Tibial nerve (tissue), 4 donors: ENCODE data around the gene SLC7A10. TPM values are rescaled to one million over a fixed set of nuclear protein-coding genes. Genes with fewer than 3 reads are reported as not detected.
"Not testable (repeated sequence)": the region's sequence is repeated elsewhere in the genome, so short reads cannot be mapped to it uniquely, and the experiment has no call there.

Source experiments
- DNase-seq, 2 donors: peaks; one replicate each; pipeline ENCODE4 v3.0.0-alpha.2; 2019; ENCODE audit warnings: low spot score in 2 of 2
- H3K27ac ChIP-seq, 4 donors: fragments of 200-600 bp; sonication (generic) in 3 of 4; one replicate each; pipeline ENCODE4 v1.5.1; 2017 to 2019; ENCODE audit warnings: mild to moderate bottlenecking in 1 of 4
- H3K27me3 ChIP-seq, 2 donors: fragments of 200-600 bp; sonication (generic) in 1 of 2; one replicate each; pipeline versions ENCODE4 v1.5.1 to v1.6.0; 2017 to 2019
- H3K36me3 ChIP-seq, 3 donors: fragments of 200-600 bp; sonication (generic); one replicate each; pipeline ENCODE4 v1.5.1; 2018 to 2019
- H3K4me1 ChIP-seq, 4 donors: fragments of 200-600 bp; sonication (generic) in 3 of 4; one replicate each; pipeline ENCODE4 v1.5.1; 2017 to 2019
- H3K4me3 ChIP-seq, 4 donors: fragments of 200-600 bp; sonication (generic) in 3 of 4; one replicate each; pipeline ENCODE4 v1.5.1; 2017 to 2019; ENCODE audit warnings: mild to moderate bottlenecking in 1 of 4, moderate library complexity in 1 of 4
- H3K9me3 ChIP-seq, 4 donors: fragments of 200-600 bp; sonication (generic) in 3 of 4; one replicate each; pipeline ENCODE4 v1.5.1; 2017 to 2019
- EP300 ChIP-seq, 2 donors: sonication (generic); formaldehyde crosslinking; IDR thresholded peaks; one replicate each; pipeline ENCODE4 v1.6.1; 2017; ENCODE audit warnings: antibody characterized with exemption in 2 of 2, mild to moderate bottlenecking in 1 of 2
- POLR2A ChIP-seq, 2 donors: fragments of 450-650 bp; IDR thresholded peaks; one replicate each; pipeline ENCODE4 v1.6.1; 2017; ENCODE audit warnings: antibody characterized with exemption in 2 of 2, mild to moderate bottlenecking in 2 of 2, moderate library complexity in 2 of 2
- WGBS, 2 donors: methylation state at CpG; one replicate each; pipeline ENCODE4 v1.1.5; 2018; 5-methylcytosine and 5-hydroxymethylcytosine counted together
- total RNA-seq, 4 donors: library from RNA; depleted of rRNA; stranded (reverse); fragments of >200 nt; gene quantifications; one replicate each; pipeline ENCODE4 v1.1.0, GENCODE V29; 2016
- TF ChIP-seq, protein P1 (sequence below), 5 experiments: fragments of 200-600 bp in 3 of 5; fragments of 450-650 bp in 2 of 5; sonication (generic) in 3 of 5; IDR thresholded peaks; one replicate each; pipeline ENCODE4 v1.5.1; 2016 to 2019; ENCODE audit warnings: antibody characterized with exemption in 5 of 5, mild to moderate bottlenecking in 3 of 5, moderate library complexity in 2 of 5

Gene SLC7A10
- total RNA-seq, 4 donors from 2014 or later: 4.3 to 25.8 (median 13.2) TPM

DNA sequence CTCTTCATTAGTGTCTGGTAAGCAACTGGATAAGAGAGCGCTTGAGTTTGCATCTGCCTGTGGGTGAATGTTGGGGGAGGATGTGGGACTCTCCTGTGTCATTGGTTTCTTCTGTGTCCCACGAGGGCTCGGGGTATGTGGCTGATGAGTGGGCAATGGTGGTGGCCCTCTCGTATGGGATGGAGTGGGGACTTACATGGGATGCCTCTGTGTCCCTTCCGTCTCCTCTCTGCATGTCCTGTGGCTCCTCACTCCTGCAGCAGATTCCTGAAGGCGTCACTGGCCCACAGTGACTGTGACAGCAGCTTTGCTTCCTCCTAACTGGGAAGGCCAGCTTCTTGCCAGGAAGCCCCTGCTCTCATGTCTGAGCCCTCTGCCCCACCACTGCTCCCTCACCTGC is 34.1 kb downstream of the SLC7A10 start:
- H3K4me1 ChIP-seq: peaks cover 0 to 21% (median 7%) of the 10 kb centered on the region in 4 donors
- H3K27ac ChIP-seq: no peak overlapping the region
- H3K36me3 ChIP-seq: no peaks in the 10 kb centered on the region
- no peaks in the 10 kb centered on the region for H3K27me3 ChIP-seq
- H3K9me3 ChIP-seq: no peaks in the 10 kb centered on the region
- TF ChIP-seq POLR2A (IDR thresholded peaks at IDR 0.05): no peak
- no peak for TF ChIP-seq EP300 (IDR thresholded peaks at IDR 0.05)
- TF ChIP-seq, protein P1, sequence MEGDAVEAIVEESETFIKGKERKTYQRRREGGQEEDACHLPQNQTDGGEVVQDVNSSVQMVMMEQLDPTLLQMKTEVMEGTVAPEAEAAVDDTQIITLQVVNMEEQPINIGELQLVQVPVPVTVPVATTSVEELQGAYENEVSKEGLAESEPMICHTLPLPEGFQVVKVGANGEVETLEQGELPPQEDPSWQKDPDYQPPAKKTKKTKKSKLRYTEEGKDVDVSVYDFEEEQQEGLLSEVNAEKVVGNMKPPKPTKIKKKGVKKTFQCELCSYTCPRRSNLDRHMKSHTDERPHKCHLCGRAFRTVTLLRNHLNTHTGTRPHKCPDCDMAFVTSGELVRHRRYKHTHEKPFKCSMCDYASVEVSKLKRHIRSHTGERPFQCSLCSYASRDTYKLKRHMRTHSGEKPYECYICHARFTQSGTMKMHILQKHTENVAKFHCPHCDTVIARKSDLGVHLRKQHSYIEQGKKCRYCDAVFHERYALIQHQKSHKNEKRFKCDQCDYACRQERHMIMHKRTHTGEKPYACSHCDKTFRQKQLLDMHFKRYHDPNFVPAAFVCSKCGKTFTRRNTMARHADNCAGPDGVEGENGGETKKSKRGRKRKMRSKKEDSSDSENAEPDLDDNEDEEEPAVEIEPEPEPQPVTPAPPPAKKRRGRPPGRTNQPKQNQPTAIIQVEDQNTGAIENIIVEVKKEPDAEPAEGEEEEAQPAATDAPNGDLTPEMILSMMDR (IDR thresholded peaks at IDR 0.05): no peak
- WGBS, 2 donors: 84 to 91% methylated on average over 6 of the region's 6 CpGs
- DNase-seq: no peak
- H3K4me3 ChIP-seq: no peak overlapping the region

DNA sequence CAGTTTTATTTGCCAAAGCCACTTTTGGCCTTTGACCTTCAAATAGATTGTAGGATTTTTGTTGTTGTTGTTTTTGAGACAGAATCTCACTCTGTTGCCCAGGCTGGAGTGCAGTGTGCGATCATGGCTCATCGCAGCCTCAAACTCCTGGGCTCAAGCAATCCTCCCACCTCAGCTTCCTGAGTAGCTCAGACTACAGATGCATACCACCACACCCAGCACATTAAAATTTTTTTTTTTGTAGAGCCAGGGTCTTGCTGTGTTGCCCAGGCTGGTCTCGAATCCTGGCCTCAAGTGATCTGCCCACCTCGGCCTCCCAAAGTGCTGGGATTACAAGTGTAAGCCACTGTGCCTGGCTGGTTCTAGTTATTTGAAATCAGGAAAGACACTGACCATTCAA is 34.6 kb downstream of the SLC7A10 start:
- H3K27me3 ChIP-seq, DNase-seq, H3K4me3 ChIP-seq, H3K9me3 ChIP-seq, H3K36me3 ChIP-seq, H3K27ac ChIP-seq: not testable (repeated sequence)
- H3K4me1 ChIP-seq: peaks cover 0 to 17% (median 6%) of the 10 kb centered on the region in 4 donors
- WGBS, 2 donors: 87 to 92% methylated on average over 4 of the region's 4 CpGs

DNA sequence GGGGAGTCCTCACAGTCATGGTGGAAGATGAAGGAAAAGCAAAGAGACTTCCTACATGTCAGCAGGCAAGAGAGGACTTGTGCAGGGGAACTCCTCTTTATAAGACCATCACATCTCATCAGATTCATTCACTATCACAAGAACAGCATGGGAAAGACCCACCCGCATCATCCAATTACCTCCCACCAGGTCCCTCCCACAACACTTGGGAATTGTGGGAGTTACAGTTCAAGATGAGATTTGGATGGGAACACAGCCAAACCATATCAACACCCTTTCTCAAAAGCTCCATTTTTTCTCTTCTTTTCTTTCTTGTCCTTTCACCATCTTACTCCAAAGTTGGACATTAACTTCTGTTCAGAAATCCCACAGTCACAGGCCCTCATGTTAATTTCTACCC is 36.2 kb downstream of the SLC7A10 start:
- DNase-seq: no peak
- Histone ChIP-seq H3K4me1 (peaks cover 0 to 5% (median 0%) of the 10 kb centered on the region in 4 donors), H3K36me3 (no peaks in the 10 kb centered on the region), H3K27me3 (no peaks in the 10 kb centered on the region), H3K4me3 (no peak overlapping the region), H3K27ac (no peak overlapping the region), H3K9me3 (no peaks in the 10 kb centered on the region)
- TF ChIP-seq POLR2A (IDR thresholded peaks at IDR 0.05): no peak
- TF ChIP-seq, protein P1 (IDR thresholded peaks at IDR 0.05): no peak
- no peak for TF ChIP-seq EP300 (IDR thresholded peaks at IDR 0.05)
- 0 to 31% methylated on average over 1 of the region's 1 CpG for WGBS, 2 donors

DNA sequence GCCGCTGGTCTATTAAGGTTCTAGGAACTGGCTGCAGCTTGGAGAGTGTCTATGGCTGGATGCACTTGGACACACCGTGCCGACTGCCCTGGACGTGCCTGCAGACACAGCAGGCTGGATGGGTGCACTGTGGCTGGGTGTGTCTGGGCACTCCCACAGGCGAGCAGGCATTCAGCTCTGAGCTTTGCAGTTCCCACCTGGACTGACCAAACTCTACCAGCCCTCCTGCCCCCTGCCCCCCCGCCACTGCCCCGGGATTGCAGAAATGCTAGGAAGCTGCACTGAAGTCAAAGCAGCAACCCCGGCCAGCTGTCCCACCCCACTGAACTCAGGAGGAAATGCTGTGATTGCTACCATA is 38.5 kb downstream of the SLC7A10 start:
- Histone ChIP-seq H3K27me3 (no peaks in the 10 kb centered on the region), H3K4me1 (peaks cover 0 to 5% (median 0%) of the 10 kb centered on the region in 4 donors), H3K27ac (no peak overlapping the region), H3K9me3 (no peaks in the 10 kb centered on the region), H3K4me3 (no peak overlapping the region), H3K36me3 (no peaks in the 10 kb centered on the region)
- TF ChIP-seq, protein P1 (IDR thresholded peaks at IDR 0.05): no peak
- TF ChIP-seq EP300 (IDR thresholded peaks at IDR 0.05) (no peak), POLR2A (IDR thresholded peaks at IDR 0.05) (no peak)
- WGBS, 2 donors: 55 to 63% methylated on average over 8 of the region's 8 CpGs
- DNase-seq: no peak

DNA sequence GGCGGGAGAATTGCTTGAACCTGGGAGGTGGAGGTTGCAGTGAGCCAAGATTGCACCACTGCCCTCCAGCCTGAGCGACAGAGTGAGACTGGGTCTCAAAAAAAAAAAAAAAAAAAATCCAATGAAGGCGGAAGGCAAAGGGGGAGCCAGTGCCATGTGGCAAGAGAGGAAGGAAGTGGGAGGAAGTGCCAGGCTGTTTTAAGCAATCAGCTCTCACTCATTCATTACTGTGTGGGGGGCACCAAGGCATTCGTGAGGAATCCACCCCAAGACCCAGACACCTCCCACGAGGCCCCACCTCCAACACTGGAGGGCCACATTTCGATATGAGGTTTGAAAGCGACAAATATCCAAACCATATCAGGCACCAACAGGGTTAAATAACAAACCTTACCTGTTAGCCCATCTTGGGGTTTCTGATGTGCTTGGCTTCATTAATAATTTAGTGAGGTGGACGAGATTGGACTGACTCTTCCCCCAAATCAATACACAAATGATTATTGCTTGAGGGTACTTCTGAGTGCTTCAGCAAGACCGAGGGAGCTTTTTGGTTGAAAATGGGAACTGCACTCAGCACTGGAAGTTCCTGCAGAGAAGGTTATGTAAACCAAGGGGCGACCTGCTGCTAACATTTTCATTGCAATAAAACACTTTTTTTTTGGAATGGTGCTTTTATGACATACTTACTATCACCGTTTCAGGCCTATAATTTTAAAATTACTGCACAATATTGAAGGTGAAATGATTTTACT is 39.0 kb downstream of the SLC7A10 start:
- no peak for DNase-seq

More for the DNA sequence above, 39.0 kb downstream of the SLC7A10 start:
- 56 to 62% methylated on average over 11 of the region's 11 CpGs for WGBS, 2 donors
- H3K27me3 ChIP-seq: no peaks in the 10 kb centered on the region
- no peak overlapping the region for H3K27ac ChIP-seq
- TF ChIP-seq EP300 (IDR thresholded peaks at IDR 0.05) (no peak), POLR2A (IDR thresholded peaks at IDR 0.05) (no peak)
- TF ChIP-seq, protein P1 (IDR thresholded peaks at IDR 0.05): no peak
- no peaks in the 10 kb centered on the region for H3K9me3 ChIP-seq
- no peak overlapping the region for H3K4me3 ChIP-seq
- no peaks in the 10 kb centered on the region for H3K36me3 ChIP-seq
- H3K4me1 ChIP-seq: peaks cover 0 to 5% (median 0%) of the 10 kb centered on the region in 4 donors
